GM18519 (cell line): Measurements from ENCODE around the gene VSIG10L.

Experiments used
- ATAC-seq: cut with Tn5 transposase; IDR thresholded peaks from one replicate; pipeline ENCODE4 v1.9.1; 2021; ENCODE audit warnings: mild to moderate bottlenecking, moderate library complexity; ENCODE audit not compliant: unreplicated experiment, low FRiP score

The VSIG10L gene

GRCh38 chr19:51319649-51320279, 22.2 kb downstream of the VSIG10L start:
- no peak for ATAC-seq

DNA sequence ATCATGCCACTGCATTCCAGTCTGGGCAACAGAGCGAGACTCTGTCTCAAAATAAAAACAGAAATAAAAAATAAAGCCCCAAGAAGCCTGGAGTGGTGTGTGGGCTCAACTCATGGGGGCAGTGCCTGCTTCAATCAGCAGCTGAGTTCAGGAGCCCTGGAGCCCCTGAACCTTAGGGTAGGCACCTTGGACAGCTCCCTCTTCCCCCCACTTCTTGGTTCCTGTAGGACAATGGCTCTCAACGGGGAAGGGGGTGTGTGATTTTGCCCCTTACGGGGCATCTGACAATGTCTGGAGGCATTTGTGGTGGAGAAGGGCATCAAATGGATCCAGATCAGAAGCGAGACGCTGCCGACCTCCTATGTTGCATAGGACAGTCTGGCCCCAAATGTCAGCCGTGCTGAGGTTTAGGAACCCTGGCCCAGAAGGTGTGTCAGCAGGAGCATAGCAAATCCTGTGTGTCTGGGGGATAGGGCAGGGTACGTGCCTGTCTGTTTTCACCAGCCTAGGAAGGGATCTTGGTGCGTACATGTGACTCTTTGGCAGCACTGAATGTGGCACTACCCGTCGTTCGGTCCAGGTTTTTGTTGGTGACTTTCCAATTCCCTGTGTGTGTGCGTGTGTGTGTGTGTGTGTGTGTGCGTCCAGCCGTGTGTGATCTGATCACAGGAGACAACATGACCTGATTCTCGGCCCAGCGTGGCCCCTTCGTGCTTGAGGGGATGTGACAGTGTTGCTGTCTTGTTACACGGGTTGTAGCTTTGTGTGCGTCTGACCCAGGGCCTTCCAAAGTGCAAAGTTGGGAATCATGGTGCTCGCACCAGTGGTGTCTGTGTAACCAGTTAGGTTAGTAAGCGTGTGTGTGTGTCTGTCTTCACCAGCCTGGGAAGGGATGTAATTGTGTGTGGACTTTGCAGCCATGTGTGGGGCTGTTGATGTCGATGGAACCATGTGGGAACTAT, 23.0 kb downstream of the VSIG10L start:
- no peak for ATAC-seq

DNA sequence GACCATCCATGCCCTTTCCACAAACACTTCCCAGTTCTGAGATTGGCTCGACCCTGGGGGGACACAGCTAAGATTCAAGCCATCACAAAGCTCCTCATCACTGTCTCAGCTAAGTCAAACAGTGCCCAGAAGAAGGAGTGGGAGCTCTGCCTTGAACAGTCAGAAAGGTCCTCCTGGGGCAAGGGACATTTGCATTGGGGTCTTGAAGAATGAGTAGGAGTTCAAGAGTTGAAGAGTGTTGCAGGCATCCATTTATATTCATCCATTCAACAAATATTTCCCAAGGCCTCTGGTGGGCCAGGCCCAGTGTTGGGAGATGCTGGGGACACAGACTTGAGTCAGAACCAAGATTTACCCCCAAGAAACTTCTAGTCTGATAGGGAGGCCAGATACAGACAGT, 24.0 kb downstream of the VSIG10L start:
- no peak for ATAC-seq

- no peak for ATAC-seq
Observed at GRCh38 chr19:51317376-51317775, 24.6 kb downstream of the VSIG10L start.

GRCh38 chr19:51316688-51317087, 25.3 kb downstream of the VSIG10L start:
- ATAC-seq: no peak

DNA sequence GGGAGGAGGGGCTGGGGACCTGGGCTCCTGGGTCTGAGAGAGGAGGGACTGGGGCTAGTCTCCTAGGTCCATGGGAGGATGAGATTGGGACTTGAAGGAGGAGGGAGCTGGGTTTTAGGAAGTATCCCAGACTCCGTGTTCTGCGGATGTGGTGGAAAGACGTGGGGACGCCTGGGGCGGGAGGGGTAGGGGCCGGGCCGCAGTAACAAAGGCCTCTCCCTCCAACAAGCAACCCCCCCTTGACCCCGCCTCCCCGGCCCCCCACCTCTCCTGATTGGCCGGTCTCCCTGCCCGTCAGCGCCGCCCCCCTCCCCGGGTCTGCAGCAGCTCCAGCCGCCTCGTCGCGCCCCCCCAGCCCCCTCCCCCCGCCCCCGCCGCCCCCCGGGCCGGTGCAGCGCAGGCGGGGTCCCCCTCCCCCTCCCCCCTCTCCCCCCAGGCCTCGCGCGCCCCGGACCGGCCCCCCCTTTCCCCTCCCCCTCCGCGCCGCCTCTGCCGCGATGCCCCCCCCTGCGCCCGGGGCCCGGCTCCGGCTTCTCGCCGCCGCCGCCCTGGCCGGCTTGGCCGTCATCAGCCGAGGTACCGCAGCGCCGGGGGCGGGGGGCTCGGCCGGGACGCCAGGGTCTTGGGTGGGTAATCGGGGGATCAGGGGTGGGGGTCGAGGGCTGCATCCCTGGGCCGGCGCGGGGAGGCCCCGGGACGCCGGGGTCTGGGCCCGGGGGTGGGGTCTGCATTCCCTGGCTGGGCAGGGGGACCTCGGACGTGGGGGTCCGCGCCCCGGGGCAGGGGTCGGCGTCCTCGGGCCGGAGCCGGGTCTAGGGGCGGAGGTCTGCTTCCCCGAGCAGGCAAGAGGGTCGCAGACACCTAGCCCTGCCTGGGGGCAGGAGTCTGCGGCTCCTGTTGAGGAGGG, 30.3 kb downstream of the VSIG10L start, which contains the start of gene IGLON5:
Gene IGLON5, plus strand, starts transcription at position 294 of the 907 bp plus-strand sequence. Its CDS starts 204 bp downstream, at position 498.
- no peak for ATAC-seq

- no peak for ATAC-seq
Observed at GRCh38 chr19:51305479-51305878, 36.5 kb downstream of the VSIG10L start.

DNA sequence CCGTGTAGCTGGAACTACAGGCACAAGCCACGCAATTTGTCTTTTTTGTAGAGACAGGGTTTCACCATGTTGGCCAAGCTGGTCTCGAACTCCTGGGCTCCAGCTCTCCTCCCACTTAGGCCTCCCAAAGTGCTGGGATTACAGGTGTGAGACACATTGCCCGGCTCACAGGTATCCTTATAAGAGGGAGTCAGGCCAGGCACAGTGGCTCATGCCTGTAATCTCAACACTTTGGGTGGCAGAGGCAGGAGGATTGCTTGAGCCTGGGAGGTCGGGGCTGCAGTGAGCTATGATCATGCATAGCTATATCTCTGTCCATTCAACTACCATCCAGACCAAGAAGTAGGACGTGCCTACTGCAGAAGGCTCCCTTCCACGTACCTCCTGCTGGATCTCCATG, 40.7 kb downstream of the VSIG10L start:
- no peak for ATAC-seq

DNA sequence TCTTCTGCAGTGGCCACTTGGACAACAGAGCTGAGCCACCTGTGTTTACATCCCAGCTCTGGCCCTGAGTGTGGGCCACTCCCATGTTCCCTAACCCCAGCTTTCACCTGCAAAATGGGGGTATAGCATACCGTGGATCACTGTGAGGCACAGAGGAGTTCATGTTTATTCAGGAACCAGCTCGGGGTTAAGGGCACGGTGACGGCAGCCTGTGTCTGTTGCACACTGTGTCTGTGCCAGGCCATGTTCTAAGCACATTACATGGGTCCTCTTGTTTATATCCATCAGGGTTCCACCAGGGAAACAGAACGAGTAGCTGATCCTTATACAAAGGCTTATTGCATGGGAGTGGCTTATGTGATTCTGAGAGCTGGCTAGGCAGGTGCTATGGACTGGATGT, 44.5 kb downstream of the VSIG10L start:
- no peak for ATAC-seq

DNA sequence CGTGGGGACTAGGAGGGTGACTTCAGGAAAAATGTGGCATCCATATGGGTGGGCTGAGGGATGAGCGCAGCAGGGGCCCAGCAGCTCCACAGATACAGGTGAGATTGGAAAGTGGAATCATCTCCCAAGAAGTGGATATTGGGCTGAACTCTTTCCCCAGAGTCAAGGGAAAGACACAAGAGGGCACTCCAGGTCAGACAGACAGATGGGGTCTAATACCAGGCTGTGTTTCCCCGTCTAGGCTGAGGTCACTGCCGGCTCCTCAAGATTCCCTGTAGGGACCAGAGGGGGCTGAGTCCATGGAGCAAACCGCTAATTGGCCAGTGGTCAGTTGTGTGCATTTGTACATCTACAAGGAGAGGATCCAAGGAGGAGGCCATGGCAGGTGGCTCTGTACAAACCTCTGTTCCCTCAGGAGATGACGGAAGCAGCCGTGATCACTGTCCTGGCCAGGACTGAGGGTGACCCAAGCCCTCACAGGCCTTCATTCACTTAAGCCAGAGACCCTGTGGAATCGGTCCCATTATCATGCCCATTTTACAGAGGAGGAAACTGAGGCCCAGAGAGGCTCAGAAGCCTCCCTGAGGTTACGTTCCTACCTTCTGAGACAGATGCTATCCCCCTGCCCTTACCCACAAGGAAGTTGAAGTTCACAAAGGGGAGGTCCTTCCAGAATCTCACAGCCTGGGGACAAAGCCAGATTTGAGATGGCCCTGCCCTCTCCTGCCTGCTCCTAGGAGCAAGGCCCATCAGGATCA, 45.4 kb downstream of the VSIG10L start:
- no peak for ATAC-seq

GRCh38 chr19:51295382-51296126, 46.4 kb downstream of the VSIG10L start:
- ATAC-seq: no peak

DNA sequence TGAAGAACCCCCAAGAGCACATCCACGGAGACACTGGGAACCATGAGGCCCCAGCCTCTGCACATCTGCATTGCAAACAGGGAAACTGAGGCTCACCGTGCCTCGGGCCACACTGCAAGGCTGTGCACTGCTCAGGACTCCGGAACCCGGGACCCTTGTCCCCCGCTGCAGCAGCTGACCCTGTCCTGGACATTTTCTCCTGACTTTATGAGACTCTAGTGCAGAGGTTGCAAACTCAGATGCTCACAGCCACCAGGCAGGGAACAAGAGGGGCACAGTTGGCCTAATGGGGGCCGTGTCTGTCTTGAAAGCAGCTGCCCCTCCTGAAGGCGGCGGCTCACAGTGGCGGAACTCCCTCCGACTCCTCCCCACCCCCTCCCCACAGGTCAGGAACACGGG, 47.0 kb downstream of the VSIG10L start:
- ATAC-seq: no peak

DNA sequence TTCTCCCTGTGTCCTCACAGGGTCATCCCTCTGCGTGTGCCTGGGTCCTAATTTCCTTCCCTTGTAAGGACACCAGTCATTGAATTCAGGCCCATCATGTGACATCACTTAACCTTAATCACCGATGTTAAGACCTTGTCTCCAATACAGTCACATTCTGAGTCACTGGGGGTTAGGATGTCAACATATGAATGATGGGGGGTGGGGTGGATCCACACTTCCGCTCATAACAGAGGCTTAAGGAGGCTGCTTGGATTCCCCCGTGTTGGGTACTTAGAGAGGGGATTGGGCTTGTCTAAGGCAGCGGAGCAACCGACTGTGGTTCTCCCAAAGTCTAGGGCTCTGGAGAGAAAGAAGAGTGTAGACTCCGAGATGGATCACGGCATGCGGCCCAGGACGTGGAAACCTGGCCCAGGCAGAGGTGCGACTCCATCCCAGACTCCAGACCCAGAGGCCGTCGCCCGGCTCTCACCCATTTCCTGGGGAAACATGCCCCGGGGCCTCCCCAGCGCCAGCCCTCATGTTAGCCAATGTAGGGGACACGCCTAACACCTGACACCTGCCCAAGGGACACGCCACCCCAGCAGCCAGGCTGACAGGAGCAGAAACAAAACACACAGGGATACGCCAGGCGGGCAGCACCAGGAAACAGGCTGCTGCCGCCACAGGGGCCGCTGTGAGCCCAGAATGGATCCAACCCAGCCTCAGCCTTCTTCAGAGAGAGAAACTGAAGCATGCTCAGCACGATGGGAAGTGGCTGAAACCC, 47.5 kb downstream of the VSIG10L start:
- ATAC-seq: no peak

GRCh38 chr19:51293571-51294210, 48.2 kb downstream of the VSIG10L start:
- ATAC-seq: no peak

DNA sequence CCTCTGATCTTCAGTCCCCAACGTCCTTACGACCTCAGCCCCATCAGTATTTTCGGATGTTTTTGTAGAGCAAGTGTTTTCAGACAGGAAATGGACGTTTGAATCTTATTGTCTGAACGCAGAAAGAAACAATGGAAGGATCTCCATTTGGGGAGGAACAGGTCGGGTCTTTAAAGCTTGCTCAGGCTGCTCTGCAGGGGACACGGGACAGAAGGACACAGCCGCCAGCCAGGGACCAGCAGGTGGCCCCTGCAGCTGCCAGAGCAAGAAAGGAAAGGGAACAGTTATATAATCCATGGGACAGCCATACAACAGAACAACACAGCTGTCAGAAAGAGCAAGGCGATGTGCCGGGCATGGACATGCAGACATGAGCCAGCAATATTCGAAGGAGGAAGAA, 49.0 kb downstream of the VSIG10L start:
- no peak for ATAC-seq

DNA sequence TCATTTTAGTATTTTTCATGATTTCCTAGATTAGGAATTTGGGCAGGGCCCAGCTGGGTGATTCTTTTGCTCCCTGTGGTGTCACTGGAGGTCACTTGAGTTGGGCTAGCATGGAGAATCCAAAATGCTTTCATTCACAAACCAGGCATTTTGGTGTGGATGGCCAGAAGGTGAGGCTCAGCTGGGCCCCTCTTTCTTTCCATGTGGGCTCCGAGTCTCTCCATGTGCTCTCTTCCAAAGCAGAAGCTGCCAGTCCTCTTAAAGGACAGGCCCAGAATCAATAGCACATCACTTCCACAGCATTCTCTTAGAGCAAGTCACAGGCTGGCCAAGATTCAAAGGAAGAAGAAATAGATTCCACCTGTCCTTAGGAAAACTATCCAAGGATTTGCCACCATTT, 52.3 kb downstream of the VSIG10L start:
- ATAC-seq: no peak

DNA sequence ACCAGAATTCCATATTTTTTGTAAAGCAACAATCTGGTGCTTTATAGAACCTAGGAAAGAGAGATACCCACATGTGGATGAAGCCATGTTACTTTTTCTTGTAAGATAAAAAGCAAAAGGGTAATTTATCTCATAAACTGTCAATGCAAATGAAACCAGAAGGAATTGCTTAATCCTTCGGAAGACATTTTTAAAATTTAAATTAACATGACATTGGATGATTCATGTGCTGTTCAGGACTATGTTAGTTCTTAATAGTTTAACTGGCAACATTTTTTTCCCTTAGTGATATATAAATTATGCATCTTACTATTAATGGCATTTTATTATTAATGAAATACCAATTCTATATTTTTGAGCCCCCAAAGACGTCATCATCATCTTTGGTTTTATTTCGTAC, 56.3 kb downstream of the VSIG10L start:
- ATAC-seq: no peak

DNA sequence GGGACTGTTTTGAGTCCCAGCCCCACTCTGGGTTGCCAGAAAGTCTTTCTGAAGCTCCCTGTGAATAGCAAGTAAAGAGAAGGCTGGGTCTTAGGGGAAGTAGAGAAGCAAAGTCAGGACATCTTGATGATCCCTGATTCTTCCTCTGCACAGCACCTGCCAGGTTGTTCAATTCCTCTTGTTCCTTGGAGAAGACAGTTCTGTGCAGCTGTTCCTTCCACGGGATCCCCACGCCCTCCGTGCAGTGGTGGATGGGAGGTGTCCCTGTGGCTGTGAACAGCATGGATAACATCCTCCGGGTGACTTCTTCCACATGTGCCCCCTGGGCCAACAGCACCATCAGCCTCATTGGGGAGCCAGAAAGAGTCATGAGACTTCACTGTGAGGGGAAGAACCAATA, 59.6 kb downstream of the VSIG10L start:
- no peak for ATAC-seq
